Mucosa of descending colon (tissue), 3 donors: ENCODE data around the gene B3GNT3. TPM values are rescaled to one million over a fixed set of nuclear protein-coding genes. Genes with fewer than 3 reads are reported as not detected.
"Not testable (repeated sequence)": the region's sequence is repeated elsewhere in the genome, so short reads cannot be mapped to it uniquely, and the experiment has no call there.

Source experiments
- ATAC-seq: fragments of 200-7000 bp; cut with Tn5 transposase; one replicate; pipeline ENCODE4 v1.9.1; 2020; ENCODE audit warnings: mild to moderate bottlenecking, moderate library complexity
- DNase-seq, 3 donors: peaks; one replicate each; pipeline ENCODE4 v3.0.0-alpha.2; 2020
- H3K36me3 ChIP-seq: fragments of 200-600 bp; one replicate; pipeline ENCODE4 v1.8.0; 2021; ENCODE audit warnings: low read depth, mild to moderate bottlenecking
- H3K4me1 ChIP-seq: fragments of 200-600 bp; one replicate; pipeline ENCODE4 v1.8.0; 2021; ENCODE audit warnings: low read depth, mild to moderate bottlenecking
- H3K4me3 ChIP-seq: fragments of 200-600 bp; one replicate; pipeline ENCODE4 v1.8.0; 2021; ENCODE audit warnings: mild to moderate bottlenecking
- H3K9me3 ChIP-seq: fragments of 200-600 bp; one replicate; pipeline ENCODE4 v1.8.0; 2021; ENCODE audit warnings: mild to moderate bottlenecking
- intact Hi-C, 2 donors: fragments of 100-400 bp; cut with DNase I in 1 of 2; cut with micrococcal nuclease in 1 of 2; formaldehyde crosslinking; loops; one replicate each; pipeline versions ENCODE4 v1.11.0 to v1.11.1; 2022; cut with DNase I, micrococcal nuclease
- total RNA-seq, 3 donors: library from RNA; stranded (reverse); fragmentation: NEBNext Ultra II Directional in 2 of 3; extraction: Animal tissue kit (Norgen Biotek cat#: 25700) in 2 of 3; gene quantifications; one replicate each; pipeline versions ENCODE4 v1.2.1 to v1.2.4, GENCODE V29; 2021 to 2023
- TF ChIP-seq, protein P1 (sequence below): fragments of 200-600 bp; IDR thresholded peaks from one replicate; pipeline ENCODE4 v1.8.0; 2022; ENCODE audit warnings: antibody characterized with exemption, mild to moderate bottlenecking
- donor health status: DM: no; HTN: no; CAD: no; lungs with moderate emphysema.
- donor health status: DM: no; HTN: no; CAD: no.
- donor health status: DM: no; HTN: yes; CAD: no.

The B3GNT3 gene
- total RNA-seq, 3 donors from 2014 or later, result 77.6 to 205 (median 189) TPM

DNA sequence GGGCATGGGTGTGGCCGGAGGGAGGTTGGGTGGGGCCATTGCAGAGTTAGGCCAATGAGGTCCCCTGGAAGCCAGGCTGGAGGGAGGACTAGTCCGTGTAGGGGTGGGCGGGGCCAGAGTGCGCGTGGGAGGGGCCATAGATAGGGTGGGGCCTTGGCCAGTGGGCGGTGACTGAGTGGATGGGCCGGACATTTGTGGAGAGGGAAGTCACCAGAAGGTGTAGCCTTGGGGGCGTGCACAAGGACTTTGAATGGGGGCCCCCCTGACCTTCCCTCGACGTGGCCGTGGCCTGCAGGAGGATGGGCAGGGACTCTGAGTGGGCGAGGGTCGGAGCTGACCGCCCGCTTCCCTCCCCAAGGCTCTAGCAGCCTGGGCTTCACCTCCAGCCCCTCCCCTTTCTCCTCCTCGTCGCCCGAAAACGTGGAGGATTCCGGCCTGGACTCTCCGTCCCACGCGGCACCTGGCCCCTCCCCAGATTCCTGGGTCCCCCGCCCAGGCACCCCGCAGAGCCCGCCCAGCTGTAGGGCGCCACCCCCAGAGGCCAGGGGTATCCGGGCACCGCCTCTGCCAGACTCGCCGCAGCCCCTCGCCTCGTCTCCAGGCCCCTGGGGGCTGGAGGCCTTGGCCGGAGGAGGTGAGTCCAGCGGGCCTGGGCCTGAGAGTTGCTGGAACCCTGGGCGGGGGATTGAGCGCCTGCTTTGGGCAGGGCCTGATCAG lies 16.5 kb upstream of the B3GNT3 start:
- no peak overlapping the region for H3K4me3 ChIP-seq
- TF ChIP-seq, protein P1, sequence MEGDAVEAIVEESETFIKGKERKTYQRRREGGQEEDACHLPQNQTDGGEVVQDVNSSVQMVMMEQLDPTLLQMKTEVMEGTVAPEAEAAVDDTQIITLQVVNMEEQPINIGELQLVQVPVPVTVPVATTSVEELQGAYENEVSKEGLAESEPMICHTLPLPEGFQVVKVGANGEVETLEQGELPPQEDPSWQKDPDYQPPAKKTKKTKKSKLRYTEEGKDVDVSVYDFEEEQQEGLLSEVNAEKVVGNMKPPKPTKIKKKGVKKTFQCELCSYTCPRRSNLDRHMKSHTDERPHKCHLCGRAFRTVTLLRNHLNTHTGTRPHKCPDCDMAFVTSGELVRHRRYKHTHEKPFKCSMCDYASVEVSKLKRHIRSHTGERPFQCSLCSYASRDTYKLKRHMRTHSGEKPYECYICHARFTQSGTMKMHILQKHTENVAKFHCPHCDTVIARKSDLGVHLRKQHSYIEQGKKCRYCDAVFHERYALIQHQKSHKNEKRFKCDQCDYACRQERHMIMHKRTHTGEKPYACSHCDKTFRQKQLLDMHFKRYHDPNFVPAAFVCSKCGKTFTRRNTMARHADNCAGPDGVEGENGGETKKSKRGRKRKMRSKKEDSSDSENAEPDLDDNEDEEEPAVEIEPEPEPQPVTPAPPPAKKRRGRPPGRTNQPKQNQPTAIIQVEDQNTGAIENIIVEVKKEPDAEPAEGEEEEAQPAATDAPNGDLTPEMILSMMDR, result no peak

DNA sequence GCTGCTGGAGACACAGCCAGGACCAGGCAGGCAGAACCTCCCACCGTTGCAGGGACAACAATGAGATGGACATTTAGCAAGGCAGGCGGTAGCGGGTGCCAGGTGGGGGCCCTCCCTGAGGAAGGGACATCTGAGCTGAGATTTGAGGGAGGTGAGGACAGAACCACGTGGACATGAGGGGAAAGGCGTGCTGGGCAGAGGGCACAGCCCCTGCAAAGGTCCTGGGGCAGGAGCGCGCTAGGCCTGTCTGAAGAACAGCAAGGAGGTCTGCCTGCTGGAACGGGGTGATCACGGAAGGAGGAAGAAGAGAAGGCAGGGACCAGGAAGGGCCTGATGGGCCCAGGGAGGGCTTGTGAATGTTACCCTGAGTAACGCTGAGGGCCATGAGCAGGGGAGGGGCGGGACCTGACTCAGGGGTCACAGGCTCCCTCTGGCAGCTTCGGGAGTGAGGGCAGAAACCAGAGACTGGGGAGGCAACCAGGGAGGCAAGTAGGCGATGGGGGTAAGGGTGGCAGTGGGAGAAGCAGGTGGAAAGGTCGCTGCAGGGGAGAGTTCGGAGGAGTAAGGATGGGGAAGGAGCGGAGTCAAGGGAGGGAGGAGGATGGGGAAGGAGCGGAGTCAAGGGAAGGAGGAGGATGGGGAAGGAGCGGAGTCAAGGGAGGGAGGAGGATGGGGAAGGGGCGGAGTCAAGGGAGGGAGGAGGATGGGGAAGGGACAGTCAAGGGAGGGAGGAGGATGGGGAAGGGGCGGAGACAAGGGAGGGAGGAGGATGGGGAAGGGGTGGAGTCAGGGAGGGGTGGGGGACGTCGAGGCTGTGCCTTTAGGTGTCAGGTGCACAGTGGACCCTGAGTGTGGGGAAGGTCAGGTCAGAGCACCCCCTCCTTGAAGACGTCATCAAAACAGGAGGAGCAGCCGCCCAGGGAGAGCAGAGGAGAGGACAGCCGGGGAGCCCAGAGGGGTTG lies 15.7 kb upstream of the B3GNT3 start:
- intact Hi-C loops, result loop anchor here in 1 of 2 donors (10.0 kb wide), 1 partner anchor 64 kb away; the partner anchor contains the start of gene MAP1S
- no peak overlapping the region for H3K4me3 ChIP-seq
- ATAC-seq, result peak; percentile 25
- DNase-seq, result peak in 2 of 3 donors; percentile 31 to 71
- TF ChIP-seq, protein P1, result no peak
- no peaks in the 10 kb centered on the region for H3K9me3 ChIP-seq
- H3K4me1 ChIP-seq, result no peaks in the 10 kb centered on the region
- H3K36me3 ChIP-seq, result no peaks in the 10 kb centered on the region

More for the DNA sequence above, 16.5 kb upstream of the B3GNT3 start:
- intact Hi-C loops, result loop anchor here in 1 of 2 donors (10.0 kb wide), 1 partner anchor 64 kb away; the partner anchor contains the start of gene MAP1S
- Histone ChIP-seq H3K36me3 (no peaks in the 10 kb centered on the region), H3K4me1 (no peaks in the 10 kb centered on the region), H3K9me3 (no peaks in the 10 kb centered on the region)
- DNase-seq, result peak; percentile 85 to 91 (median 89)
- ATAC-seq, result peak; percentile 94

DNA sequence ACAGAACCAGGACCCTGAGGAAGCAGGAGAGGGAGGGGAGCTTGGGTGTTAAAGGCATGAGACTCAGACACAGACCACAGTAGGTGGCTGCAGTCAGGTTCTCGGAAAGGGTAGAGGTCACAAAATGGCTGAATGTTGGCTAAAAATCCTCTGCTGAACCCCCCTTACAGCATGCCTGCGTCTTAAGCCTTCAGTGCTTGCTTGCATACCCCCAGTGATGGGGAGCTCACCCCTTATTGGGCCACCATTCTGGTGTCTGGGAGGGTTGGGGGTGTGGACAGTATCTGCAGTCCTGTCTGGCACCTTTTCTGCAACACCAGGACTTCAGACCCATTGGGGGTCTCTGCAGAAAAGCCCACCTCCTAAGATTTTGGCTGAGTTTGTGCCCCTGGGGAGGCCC lies 14.2 kb upstream of the B3GNT3 start:
- TF ChIP-seq, protein P1, result no peak
- DNase-seq (no peak), ATAC-seq (no peak)
- intact Hi-C loops, result no loop called here
- Histone ChIP-seq H3K9me3 (no peaks in the 10 kb centered on the region), H3K4me1 (no peaks in the 10 kb centered on the region), H3K36me3 (no peaks in the 10 kb centered on the region), H3K4me3 (no peak overlapping the region)

DNA sequence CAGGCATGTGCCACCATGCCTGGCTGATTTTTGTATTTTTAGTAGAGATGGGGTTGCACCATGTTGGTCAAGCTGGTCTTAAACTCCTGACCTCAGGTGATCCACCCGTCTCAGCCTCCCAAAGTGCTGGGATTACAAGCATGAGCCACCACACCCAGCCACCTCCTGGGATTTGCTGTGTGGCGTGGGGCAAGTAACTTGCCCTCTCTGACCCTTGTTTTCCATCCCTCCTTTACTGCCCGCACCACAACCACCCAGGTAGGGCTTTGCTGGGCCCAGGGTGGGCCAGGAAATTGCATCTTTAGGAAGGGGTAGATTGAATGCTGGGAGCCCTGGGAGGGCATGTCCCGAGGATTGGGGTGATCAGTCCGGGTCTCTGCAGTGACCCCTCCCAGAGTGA lies 11.2 kb upstream of the B3GNT3 start:
- H3K36me3 ChIP-seq, DNase-seq, H3K4me1 ChIP-seq, H3K9me3 ChIP-seq, ATAC-seq, H3K4me3 ChIP-seq, intact Hi-C loops: not testable (repeated sequence)

DNA sequence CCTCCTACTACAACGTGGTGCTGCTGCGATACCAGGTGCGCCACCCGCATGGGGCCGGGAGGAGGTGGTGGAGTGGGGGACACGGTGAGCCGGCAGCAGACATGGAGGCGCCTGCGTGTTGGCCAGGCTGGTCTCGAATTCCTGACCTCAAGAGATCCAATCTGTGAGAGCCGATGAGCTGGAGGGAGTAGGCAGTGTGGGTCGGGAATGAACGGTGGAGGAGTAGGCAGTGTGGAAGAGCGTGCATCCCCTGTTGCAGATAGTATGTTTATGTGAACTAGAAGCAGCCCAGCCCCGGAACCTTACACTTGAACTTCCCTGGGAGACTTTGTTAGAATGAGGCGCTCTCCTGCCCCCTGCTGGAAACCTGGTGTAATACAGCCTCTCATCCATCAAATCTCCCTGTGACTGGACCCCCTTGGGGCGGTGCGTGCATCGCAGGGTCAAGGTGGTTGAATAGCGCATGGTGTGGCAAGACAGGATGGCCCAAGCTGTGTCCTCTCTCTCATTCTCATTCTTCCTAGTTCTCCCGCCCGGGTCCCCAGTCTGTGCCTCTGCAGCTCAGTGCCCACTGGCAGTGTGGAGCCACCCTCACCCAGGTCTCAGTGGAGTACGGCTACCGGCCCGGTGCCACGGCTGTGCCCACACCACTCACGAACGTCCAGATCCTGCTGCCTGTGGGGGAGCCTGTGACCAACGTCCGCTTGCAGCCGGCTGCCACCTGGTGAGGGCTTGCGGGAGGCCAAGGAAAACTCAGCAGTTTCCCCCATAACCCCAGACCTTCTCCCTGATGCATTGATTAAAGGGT lies 10.5 kb upstream of the B3GNT3 start:
- Histone ChIP-seq H3K9me3 (no peaks in the 10 kb centered on the region), H3K36me3 (no peaks in the 10 kb centered on the region), H3K4me3 (no peak overlapping the region), H3K4me1 (no peaks in the 10 kb centered on the region)
- intact Hi-C loops, result no loop called here
- TF ChIP-seq, protein P1, result peak; percentile 76
- ATAC-seq, result peak; percentile 80
- peak in 2 of 3 donors; percentile 69 to 81 for DNase-seq
